Activated CD8-positive, alpha-beta T cell treated with anti-CD3 and anti-CD28 coated beads for 36 hours (primary cell): Measurements from ENCODE around the gene CLDN6. TPM values are rescaled to one million over a fixed set of nuclear protein-coding genes. Genes with fewer than 3 reads are reported as not detected.

Experiments used
- ATAC-seq: fragments of 200-7000 bp; cut with Tn5 transposase; one replicate; pipeline ENCODE4 v1.10.0; 2021; ENCODE audit warnings: mild to moderate bottlenecking, moderate library complexity
- CTCF ChIA-PET: fragments of 350-600 bp; sonication (Branson Sonifier 250); formaldehyde crosslinking; loops from one replicate; lab custom pipeline; 2021; ENCODE audit warnings: antibody characterized with exemption; lab: Charles Lee
- POLR2A ChIA-PET: fragments of 350-600 bp; sonication (Branson Sonifier 250); formaldehyde crosslinking; loops from one replicate; lab custom pipeline; 2021; ENCODE audit warnings: antibody characterized with exemption; lab: Charles Lee
- DNase-seq: peaks from one replicate; pipeline ENCODE4 v3.0.0-alpha.2; 2020
- H3K27ac Mint-ChIP-seq: one replicate; pipeline ENCODE4 v1.8.0; 2021; ENCODE audit warnings: mild to moderate bottlenecking, mixed read lengths
- H3K27me3 Mint-ChIP-seq: one replicate; pipeline ENCODE4 v1.8.0; 2021; ENCODE audit warnings: mixed read lengths
- H3K36me3 Mint-ChIP-seq: one replicate; pipeline ENCODE4 v1.8.0; 2021; ENCODE audit warnings: low read depth, mixed read lengths
- H3K4me1 Mint-ChIP-seq: one replicate; pipeline ENCODE4 v1.8.0; 2021; ENCODE audit warnings: low read depth, mixed read lengths
- H3K4me3 Mint-ChIP-seq: one replicate; pipeline ENCODE4 v1.8.0; 2021; ENCODE audit warnings: mild to moderate bottlenecking, moderate library complexity, mixed read lengths
- H3K9me3 Mint-ChIP-seq: one replicate; pipeline ENCODE4 v1.8.0; 2021; ENCODE audit warnings: mixed read lengths
- CTCF ChIP-seq: fragments of 200-600 bp; IDR thresholded peaks from one replicate; pipeline ENCODE4 v1.8.0; 2022; ENCODE audit warnings: antibody characterized with exemption, mild to moderate bottlenecking
- intact Hi-C: fragments of 100-400 bp; cut with micrococcal nuclease; formaldehyde crosslinking; loops from one replicate; pipeline ENCODE4 v1.10.0; 2022
- total RNA-seq, 2 experiments: library from RNA; stranded (reverse); gene quantifications; one replicate each; pipeline ENCODE4 v1.2.3, GENCODE V29; 2021

The CLDN6 gene
- total RNA-seq, 2 experiments from 2014 or later: not detected

GRCh38 chr16:3020247-3020603 is 2.2 kb upstream of the CLDN6 start, which contains the start of gene TNFRSF12A:
Gene TNFRSF12A, plus strand, starts transcription at chr16:3020368. Its CDS starts 30 bp downstream, at chr16:3020398.
- Mint-ChIP-seq H3K36me3 (peaks cover 2% of the 10 kb centered on the region), H3K9me3 (no peaks in the 10 kb centered on the region), H3K4me1 (peaks cover 43% of the 10 kb centered on the region), H3K27ac (peak within 1 kb of the TSS; percentile 97), H3K4me3 (peak within 1 kb of the TSS; percentile 77), H3K27me3 (peaks cover 4% of the 10 kb centered on the region)
- ChIA-PET CTCF (interaction anchor here (0.6 to 10.5 kb wide), 9 partner anchors 10 to 130 kb away, joined by 3 to 135 read pairs (median 5); no protein-coding TSS in a partner anchor), POLR2A (interaction anchor here (0.6 to 2.1 kb wide), 9 partner anchors 9 to 108 kb away, joined by 3 to 6 read pairs (median 4); partner anchors contain the start of gene FLYWCH1)
- intact Hi-C loops: no loop called here
- peak; percentile 82 for DNase-seq
- ATAC-seq: peak; percentile 8
- TF ChIP-seq CTCF: no peak

- Mint-ChIP-seq H3K9me3 (no peaks in the 10 kb centered on the region), H3K4me3 (peak overlapping the region; percentile 77), H3K27me3 (peaks cover 4% of the 10 kb centered on the region), H3K36me3 (peaks cover 2% of the 10 kb centered on the region), H3K27ac (peak overlapping the region; percentile 72), H3K4me1 (peaks cover 41% of the 10 kb centered on the region)
- DNase-seq (peak; percentile 27), ATAC-seq (no peak)
- intact Hi-C loops: no loop called here
- no peak for TF ChIP-seq CTCF
- ChIA-PET CTCF (interaction anchor here (0.6 to 10.5 kb wide), 9 partner anchors 10 to 131 kb away, joined by 3 to 135 read pairs (median 5); no protein-coding TSS in a partner anchor), POLR2A (interaction anchor here (0.6 to 2.1 kb wide), 8 partner anchors 9 to 108 kb away, joined by 3 to 6 read pairs (median 4); partner anchors contain the start of gene FLYWCH1)
These were observed 1.7 kb upstream of the CLDN6 start for GRCh38 chr16:3019594-3020246.

- DNase-seq: no peak
- H3K27ac Mint-ChIP-seq: no peak overlapping the region
- intact Hi-C loops: no loop called here
- no peak for TF ChIP-seq CTCF
- peaks cover 25% of the 10 kb centered on the region for H3K4me1 Mint-ChIP-seq
- ChIA-PET CTCF (interaction anchor here (10.5 kb wide), 1 partner anchor 14 kb away, joined by 135 read pairs; no protein-coding TSS in a partner anchor), POLR2A (no interaction called here)
- H3K27me3 Mint-ChIP-seq: peaks cover 10% of the 10 kb centered on the region
- no peaks in the 10 kb centered on the region for H3K9me3 Mint-ChIP-seq
- no peak for ATAC-seq
- H3K36me3 Mint-ChIP-seq: no peaks in the 10 kb centered on the region
- no peak overlapping the region for H3K4me3 Mint-ChIP-seq
These were observed 639 bp downstream of the CLDN6 start for GRCh38 chr16:3017344-3017743.

GRCh38 chr16:3015865-3016521 is 2.0 kb downstream of the CLDN6 start:
- ChIA-PET POLR2A (no interaction called here), CTCF (interaction anchor here (10.5 kb wide), 1 partner anchor 15 kb away, joined by 135 read pairs; no protein-coding TSS in a partner anchor)
- H3K4me1 Mint-ChIP-seq: peaks cover 13% of the 10 kb centered on the region

More at GRCh38 chr16:3015865-3016521, 2.0 kb downstream of the CLDN6 start:
- no peaks in the 10 kb centered on the region for H3K36me3 Mint-ChIP-seq
- no peak overlapping the region for H3K4me3 Mint-ChIP-seq
- H3K9me3 Mint-ChIP-seq: no peaks in the 10 kb centered on the region
- TF ChIP-seq CTCF: no peak
- no peak for ATAC-seq
- peaks cover 13% of the 10 kb centered on the region for H3K27me3 Mint-ChIP-seq
- intact Hi-C loops: no loop called here
- no peak overlapping the region for H3K27ac Mint-ChIP-seq
- no peak for DNase-seq
